ENCODE data around the gene NPR3.

Gene NPR3

GRCh38 chr5:32814141-32814540 lies 103.0 kb downstream of the NPR3 start:
- DNase-seq: no peak

GRCh38 chr5:32814620-32815019 lies 103.5 kb downstream of the NPR3 start:
- DNase-seq: no peak

DNA sequence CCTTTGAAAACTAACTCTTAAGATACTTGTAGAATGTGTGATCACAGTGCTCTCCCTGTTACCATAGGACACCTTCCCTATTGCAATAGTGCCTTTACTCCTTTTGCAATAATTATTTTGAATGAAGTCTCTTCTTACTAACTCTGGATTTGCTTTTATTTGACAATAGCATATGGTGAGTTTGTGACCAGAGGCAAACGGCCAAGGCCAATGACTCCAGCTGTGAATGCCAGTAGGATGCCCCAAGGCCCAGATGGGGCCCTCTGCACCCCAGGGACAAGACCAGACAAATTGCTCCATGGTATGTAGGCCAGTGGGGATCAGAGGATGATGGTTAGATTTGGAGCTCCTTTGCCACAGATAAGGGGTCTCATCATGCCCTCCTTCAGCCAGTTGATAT lies 116.9 kb downstream of the NPR3 start:
- no peak for DNase-seq

DNA sequence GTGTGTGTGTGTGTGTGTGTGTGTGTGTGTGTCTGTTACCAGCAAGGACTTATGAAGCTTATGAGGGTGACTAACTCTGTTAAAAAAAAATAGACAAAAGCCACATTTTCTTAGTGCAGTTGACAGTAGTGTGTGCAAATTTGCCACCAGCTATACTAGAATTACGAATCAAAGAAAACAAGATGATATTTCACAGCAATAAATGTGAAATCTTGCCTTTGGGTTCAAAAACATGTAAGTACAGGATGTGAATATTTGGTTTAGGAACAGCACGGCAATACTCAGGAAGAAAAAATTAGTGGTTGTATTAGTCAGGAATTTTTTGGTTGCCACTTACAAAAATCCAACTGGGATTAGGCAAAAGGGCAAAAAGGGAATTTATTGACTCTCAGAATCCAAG lies 117.4 kb downstream of the NPR3 start:
- DNase-seq: no peak

DNA sequence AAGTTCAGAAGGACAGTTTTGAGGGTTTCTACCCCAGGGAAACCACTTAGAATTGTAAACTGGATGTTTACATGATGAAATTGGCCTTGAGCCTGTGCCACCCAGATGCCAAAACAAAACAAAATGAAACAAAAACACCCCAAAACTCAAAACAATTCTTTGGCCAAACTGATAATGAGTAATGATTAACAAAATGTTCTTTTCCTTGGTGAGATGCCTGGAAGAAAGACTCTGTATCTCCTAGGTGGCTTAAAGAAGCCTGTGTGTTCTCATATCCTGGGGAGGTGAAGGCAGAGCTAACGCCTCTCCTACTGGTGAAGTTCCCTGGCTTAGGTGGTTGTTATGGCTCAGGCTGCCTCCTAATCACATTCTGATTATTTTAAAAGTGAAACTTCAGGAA lies 120.5 kb downstream of the NPR3 start:
- no peak for DNase-seq

GRCh38 chr5:32833127-32833526 lies 122.0 kb downstream of the NPR3 start:
- no peak for DNase-seq

DNA sequence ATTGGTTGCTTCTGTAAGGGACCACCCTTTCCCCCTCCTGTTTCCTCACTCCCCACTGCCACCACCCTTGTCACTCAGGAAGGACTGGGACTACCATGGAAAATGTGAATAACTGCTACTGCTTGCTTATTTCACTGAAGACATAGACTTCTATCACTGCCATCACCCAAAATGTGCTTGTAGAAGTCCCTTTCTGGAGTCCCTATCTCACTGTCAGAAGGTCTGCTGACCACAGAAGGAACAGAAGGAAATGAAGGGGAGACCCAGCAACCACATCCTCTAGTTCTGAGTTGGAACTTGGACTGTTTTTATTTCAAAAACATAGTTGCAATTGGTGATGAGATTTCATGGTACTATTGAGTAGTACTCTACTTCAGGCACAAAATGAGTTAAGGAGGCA lies 122.5 kb downstream of the NPR3 start:
- DNase-seq: no peak

DNA sequence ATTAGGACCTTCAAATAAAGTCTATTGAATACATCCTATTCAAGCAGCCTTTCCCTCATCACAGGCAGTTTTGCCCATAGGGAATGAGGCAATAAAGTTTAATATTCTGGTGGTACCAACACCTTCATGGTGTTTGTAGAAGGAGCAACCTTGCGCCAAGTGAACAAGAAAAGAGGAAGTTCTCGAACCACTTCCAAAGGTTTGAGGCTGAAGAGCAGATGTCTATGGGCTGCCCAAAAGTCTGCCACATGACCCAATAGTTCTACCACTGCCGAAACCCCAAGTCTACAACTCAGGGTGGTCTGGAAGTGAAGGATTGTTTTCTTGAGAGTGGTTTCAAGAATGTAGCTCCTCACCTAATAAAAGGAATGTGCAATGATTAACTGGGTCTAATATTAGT lies 123.1 kb downstream of the NPR3 start:
- DNase-seq: no peak

DNA sequence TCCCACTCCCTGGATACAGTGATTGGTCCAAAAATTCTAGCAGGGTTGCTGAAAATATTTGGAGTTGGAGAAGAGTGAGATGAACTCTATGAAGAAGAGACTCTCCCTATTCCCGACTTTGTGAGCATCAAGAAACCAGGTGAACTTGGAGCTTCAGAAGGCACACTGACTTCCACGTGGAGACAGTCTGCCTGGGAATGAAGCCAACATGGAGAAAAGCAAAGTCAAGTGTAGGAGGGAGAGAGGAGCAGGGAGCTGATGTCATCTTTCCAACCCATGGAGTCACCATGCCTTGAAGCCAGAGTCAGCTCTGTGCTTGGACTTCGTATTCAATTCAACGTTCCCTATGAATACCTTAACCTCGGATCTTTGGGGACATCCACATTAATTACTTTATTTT lies 125.1 kb downstream of the NPR3 start:
- DNase-seq: no peak

- no peak for DNase-seq
These were observed 126.1 kb downstream of the NPR3 start for GRCh38 chr5:32837211-32837610.

GRCh38 chr5:32839106-32839505 lies 128.0 kb downstream of the NPR3 start:
- no peak for DNase-seq

GRCh38 chr5:32840606-32841005 lies 129.5 kb downstream of the NPR3 start:
- no peak for DNase-seq

Data from stimulated activated CD4-positive, alpha-beta T cell treated with anti-CD3 and anti-CD28 coated beads, Interleukin-1b, Interleukin-23, amount 100 ng/mL, for 48 hours (primary cell).